Measurements from ENCODE around the gene XXYLT1.

GRCh38 chr3:195021692-195022091 lies 249.3 kb downstream of the XXYLT1 start:
- TF ChIP-seq CTCF (IDR thresholded peaks at IDR 0.05) (no peak), POLR2A (IDR thresholded peaks at IDR 0.05) (no peak)
